ENCODE results near the gene KIAA1328.

DNA sequence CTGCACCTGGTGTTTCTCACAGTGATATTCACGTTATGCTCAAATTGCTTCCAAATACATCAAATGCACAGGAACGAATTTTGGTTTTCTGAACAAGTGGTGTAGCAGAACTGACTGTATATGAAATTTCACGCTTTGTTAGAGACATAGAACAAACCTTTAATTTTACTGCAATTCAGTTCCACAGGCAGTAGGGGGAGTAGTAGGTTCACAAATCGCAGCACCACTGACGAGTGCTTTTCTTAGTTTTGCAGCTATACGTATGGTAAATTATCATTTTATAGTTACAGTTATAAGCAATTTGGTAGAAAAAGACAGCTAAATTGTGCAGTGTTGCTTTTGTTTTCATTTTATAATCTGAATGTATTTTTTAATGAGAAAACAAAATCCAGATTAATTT is 113.3 kb downstream of the KIAA1328 start:
- TF ChIP-seq, protein P1, sequence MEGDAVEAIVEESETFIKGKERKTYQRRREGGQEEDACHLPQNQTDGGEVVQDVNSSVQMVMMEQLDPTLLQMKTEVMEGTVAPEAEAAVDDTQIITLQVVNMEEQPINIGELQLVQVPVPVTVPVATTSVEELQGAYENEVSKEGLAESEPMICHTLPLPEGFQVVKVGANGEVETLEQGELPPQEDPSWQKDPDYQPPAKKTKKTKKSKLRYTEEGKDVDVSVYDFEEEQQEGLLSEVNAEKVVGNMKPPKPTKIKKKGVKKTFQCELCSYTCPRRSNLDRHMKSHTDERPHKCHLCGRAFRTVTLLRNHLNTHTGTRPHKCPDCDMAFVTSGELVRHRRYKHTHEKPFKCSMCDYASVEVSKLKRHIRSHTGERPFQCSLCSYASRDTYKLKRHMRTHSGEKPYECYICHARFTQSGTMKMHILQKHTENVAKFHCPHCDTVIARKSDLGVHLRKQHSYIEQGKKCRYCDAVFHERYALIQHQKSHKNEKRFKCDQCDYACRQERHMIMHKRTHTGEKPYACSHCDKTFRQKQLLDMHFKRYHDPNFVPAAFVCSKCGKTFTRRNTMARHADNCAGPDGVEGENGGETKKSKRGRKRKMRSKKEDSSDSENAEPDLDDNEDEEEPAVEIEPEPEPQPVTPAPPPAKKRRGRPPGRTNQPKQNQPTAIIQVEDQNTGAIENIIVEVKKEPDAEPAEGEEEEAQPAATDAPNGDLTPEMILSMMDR (IDR thresholded peaks at IDR 0.05; ENCODE audit: insufficient read depth, low read length) = peak; percentile 85
- TF ChIP-seq, protein P2, sequence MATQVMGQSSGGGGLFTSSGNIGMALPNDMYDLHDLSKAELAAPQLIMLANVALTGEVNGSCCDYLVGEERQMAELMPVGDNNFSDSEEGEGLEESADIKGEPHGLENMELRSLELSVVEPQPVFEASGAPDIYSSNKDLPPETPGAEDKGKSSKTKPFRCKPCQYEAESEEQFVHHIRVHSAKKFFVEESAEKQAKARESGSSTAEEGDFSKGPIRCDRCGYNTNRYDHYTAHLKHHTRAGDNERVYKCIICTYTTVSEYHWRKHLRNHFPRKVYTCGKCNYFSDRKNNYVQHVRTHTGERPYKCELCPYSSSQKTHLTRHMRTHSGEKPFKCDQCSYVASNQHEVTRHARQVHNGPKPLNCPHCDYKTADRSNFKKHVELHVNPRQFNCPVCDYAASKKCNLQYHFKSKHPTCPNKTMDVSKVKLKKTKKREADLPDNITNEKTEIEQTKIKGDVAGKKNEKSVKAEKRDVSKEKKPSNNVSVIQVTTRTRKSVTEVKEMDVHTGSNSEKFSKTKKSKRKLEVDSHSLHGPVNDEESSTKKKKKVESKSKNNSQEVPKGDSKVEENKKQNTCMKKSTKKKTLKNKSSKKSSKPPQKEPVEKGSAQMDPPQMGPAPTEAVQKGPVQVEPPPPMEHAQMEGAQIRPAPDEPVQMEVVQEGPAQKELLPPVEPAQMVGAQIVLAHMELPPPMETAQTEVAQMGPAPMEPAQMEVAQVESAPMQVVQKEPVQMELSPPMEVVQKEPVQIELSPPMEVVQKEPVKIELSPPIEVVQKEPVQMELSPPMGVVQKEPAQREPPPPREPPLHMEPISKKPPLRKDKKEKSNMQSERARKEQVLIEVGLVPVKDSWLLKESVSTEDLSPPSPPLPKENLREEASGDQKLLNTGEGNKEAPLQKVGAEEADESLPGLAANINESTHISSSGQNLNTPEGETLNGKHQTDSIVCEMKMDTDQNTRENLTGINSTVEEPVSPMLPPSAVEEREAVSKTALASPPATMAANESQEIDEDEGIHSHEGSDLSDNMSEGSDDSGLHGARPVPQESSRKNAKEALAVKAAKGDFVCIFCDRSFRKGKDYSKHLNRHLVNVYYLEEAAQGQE (IDR thresholded peaks at IDR 0.05; ENCODE audit: insufficient replicate concordance, low read depth) = no peak
